Stimulated activated CD8-positive, alpha-beta memory T cell treated with anti-CD3 and anti-CD28 coated beads, Interleukin-15, amount 100 ng/mL, for 48 hours (primary cell): Measurements from ENCODE around the gene PARL.
A peak's percentile ranks its signal among the peaks of the same experiment; 100 is the strongest.

ENCODE experiments used
- DNase-seq, 2 donors: peaks; one replicate each; pipeline ENCODE4 v3.0.0-alpha.2; 2020; ENCODE audit warnings: low read depth in 2 of 2

The PARL gene

GRCh38 chr3:183854318-183855035 is 30.2 kb downstream of the PARL start:
- no peak for DNase-seq

GRCh38 chr3:183845608-183846288 is 38.9 kb downstream of the PARL start:
- no peak for DNase-seq

- DNase-seq = no peak
Measured at GRCh38 chr3:183845090-183845489, 39.6 kb downstream of the PARL start.

GRCh38 chr3:183844606-183845005 is 40.1 kb downstream of the PARL start:
- DNase-seq = no peak

GRCh38 chr3:183839751-183840150 is 44.9 kb downstream of the PARL start:
- DNase-seq = no peak

GRCh38 chr3:183837894-183838293 is 46.8 kb downstream of the PARL start:
- no peak for DNase-seq

GRCh38 chr3:183837390-183837789 is 47.3 kb downstream of the PARL start:
- DNase-seq = peak in 1 of 2 donors; percentile 2

- DNase-seq = no peak
Measured at GRCh38 chr3:183833516-183833915, 51.2 kb downstream of the PARL start.

GRCh38 chr3:183830187-183830586 is 54.5 kb downstream of the PARL start:
- no peak for DNase-seq

GRCh38 chr3:183829466-183829865 is 55.2 kb downstream of the PARL start:
- no peak for DNase-seq

- no peak for DNase-seq
Measured at GRCh38 chr3:183828538-183828870, 56.2 kb downstream of the PARL start.

- DNase-seq = no peak
Measured at GRCh38 chr3:183827809-183828537, 56.7 kb downstream of the PARL start.

GRCh38 chr3:183826448-183827250 is 58.0 kb downstream of the PARL start:
- no peak for DNase-seq

- DNase-seq = peak; percentile 34 to 37
Measured at GRCh38 chr3:183825456-183826161, 59.1 kb downstream of the PARL start, which contains the start of gene MAP6D1. Gene MAP6D1, minus strand, starts transcription at chr3:183825577. Its CDS starts 30 bp downstream, at chr3:183825547.

- peak in 1 of 2 donors; percentile 1 for DNase-seq
Measured at GRCh38 chr3:183824761-183825455, 59.8 kb downstream of the PARL start.

GRCh38 chr3:183823963-183824362 is 60.7 kb downstream of the PARL start:
- no peak for DNase-seq

- DNase-seq = no peak
Measured at GRCh38 chr3:183822631-183823030, 62.0 kb downstream of the PARL start.

GRCh38 chr3:183819831-183820230 is 64.8 kb downstream of the PARL start:
- no peak for DNase-seq

- DNase-seq = no peak
Measured at GRCh38 chr3:183818706-183819624, 65.7 kb downstream of the PARL start.
